ENCODE results near the gene ANGPTL8.

ANGPTL8 gene

GRCh38 chr19:11203194-11204075, 36.0 kb upstream of the ANGPTL8 start:
- no peak for DNase-seq (ENCODE audit: extremely low read depth in 1 of 2, low read depth in 1 of 2)

DNA sequence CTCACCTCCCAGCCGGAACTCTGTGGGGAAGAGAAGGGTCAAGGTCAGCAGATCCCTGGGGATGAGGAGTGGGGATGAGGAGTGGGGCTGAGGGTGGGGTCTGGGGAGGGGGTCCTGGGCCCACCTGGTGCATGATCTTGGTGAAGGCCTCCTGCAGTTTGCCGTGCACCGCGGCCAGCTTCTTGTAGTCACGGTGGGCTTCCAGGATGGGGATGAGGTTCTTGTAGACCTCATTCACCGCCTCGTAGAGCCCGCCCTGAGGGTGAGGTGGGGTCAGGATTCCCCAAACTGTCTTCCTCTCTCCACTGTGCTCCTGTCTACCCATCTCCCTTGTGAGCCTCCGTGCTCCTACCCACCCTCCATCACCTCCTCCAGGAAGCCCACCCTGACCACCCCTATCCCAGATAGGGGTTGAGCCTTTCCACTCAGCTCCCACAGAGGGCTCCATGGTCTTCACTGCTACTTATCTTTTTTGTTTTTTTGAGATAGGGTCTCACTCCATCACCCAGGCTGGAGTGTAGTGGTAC, 35.3 kb upstream of the ANGPTL8 start:
- no peak for DNase-seq (ENCODE audit: extremely low read depth in 1 of 2, low read depth in 1 of 2)

DNA sequence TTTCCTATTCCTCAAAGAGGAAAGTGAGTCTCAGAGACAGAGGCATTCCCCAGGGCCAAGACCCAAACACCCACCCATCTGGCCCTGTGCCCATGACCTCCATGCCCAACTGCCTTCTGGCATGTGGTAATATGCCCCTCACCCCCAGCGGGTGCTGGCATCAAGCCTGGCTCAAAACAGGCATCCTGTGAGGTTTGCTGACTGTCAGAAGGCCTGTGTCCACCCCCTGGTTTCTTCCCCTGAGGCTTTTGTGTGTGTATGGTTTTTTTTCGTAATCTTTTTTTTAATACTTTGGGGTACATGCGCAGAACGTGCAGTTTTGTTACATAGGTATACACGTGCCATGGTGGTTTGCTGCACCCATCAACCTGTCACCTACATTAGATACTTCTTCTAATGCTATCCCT, 34.5 kb upstream of the ANGPTL8 start:
- no peak for DNase-seq (ENCODE audit: extremely low read depth in 1 of 2, low read depth in 1 of 2)

- DNase-seq (ENCODE audit: extremely low read depth in 1 of 2, low read depth in 1 of 2), result no peak
Measured at GRCh38 chr19:11205939-11206570, 33.4 kb upstream of the ANGPTL8 start.

GRCh38 chr19:11208561-11209471, 30.6 kb upstream of the ANGPTL8 start:
- DNase-seq (ENCODE audit: extremely low read depth in 1 of 2, low read depth in 1 of 2), result no peak

- DNase-seq (ENCODE audit: extremely low read depth in 1 of 2, low read depth in 1 of 2), result no peak
Measured at GRCh38 chr19:11209839-11210655, 29.4 kb upstream of the ANGPTL8 start.

DNA sequence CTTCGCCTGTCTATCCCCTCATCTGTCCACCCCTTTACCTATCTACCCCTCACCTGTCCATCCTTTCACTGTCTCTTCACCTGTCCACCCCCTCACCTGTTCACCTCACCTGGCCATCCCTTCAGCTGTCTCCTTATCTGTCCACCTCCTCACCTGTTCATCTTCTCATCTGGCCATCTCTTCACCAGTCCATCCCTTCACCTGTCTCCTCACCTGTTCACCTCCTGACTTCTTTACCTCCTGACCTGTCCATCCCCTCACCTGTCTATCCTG, 28.8 kb upstream of the ANGPTL8 start:
- DNase-seq (ENCODE audit: extremely low read depth in 1 of 2, low read depth in 1 of 2), result no peak

GRCh38 chr19:11214387-11214786, 25.0 kb upstream of the ANGPTL8 start:
- DNase-seq (ENCODE audit: extremely low read depth in 1 of 2, low read depth in 1 of 2), result no peak

DNA sequence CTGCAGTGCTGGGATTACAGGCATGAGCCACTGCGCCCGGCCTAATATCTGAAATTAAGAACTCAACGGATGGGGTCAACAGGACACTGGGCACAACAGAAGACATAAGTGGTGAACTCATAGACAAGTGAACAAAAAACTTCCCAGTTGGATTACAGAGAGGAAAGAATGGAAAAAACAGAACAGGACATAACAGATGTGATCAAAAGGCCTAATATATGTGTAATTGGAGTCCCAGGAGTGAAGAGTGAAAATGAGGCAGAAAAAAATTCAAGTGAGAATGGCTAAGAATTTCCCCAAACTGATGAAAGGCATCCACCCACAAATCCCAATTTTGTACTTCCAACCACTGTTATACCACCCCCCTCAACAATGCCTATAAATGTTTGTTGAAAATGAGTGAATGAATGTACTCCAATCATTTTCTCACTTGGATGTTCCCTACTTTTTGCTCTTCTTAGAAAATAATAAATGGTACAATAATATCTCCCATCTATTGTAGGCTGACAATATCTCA, 18.3 kb upstream of the ANGPTL8 start:
- DNase-seq (ENCODE audit: extremely low read depth in 1 of 2, low read depth in 1 of 2), result no peak

DNA sequence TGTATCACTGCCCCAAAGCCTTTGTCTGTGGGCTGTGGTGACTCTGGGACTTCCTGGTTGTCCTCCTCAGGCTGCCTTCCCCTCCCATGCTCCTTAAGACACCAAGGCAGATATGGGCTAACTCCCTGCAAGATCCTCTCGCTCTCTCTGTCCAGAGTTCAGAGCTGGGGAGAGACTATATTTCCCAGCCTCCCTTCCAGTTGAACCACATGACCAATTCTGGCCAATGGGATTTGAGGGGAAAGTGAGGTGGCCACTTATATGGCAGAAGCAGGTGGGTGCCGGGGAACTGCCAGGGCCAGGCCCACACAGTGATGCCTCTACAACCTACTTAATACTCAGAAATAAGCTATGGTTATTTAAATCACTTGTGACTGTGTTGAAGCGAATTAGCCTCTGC, 16.2 kb upstream of the ANGPTL8 start:
- DNase-seq (ENCODE audit: extremely low read depth in 1 of 2, low read depth in 1 of 2), result no peak

DNA sequence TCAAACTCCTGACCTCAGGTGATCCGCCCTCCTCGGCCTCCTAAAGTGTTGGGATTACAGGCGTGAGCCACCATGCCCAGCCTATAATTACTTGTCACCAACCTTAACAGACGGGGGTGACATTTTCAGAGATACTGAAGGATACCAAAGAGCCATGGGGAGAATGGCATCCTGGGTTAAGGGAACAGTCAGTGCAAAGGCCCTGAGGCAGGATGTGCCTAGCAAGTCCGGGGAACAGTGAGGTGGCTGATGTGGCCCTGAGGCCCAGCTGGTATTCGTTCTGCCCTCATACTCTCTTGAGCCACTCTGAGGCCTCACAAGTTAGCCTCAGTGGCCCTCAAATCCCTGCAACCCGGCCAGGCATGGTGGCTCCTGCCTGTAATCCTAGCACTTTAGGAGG, 15.0 kb upstream of the ANGPTL8 start:
- DNase-seq (ENCODE audit: extremely low read depth in 1 of 2, low read depth in 1 of 2), result no peak

DNA sequence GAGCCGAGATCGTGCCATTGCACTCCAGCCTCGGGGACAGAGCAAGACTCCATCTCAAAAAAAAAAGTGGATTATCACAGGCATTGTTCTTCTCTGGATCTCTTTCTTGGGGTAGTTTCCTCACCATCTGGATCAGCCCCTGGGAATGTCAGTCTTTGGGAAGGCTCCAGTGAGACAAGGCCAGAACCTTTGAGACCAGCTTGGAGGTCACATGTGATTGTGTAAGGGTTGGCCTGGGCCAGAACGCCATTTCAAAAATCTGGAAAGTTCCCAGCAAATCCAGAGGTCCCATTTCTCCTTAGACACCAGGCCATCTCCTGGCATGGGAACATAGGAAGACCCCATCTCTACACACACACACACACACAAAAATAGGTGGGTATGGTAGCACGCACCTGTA, 14.2 kb upstream of the ANGPTL8 start:
- no peak for DNase-seq (ENCODE audit: extremely low read depth in 1 of 2, low read depth in 1 of 2)

GRCh38 chr19:11225815-11226214, 13.6 kb upstream of the ANGPTL8 start:
- DNase-seq (ENCODE audit: extremely low read depth in 1 of 2, low read depth in 1 of 2), result no peak

DNA sequence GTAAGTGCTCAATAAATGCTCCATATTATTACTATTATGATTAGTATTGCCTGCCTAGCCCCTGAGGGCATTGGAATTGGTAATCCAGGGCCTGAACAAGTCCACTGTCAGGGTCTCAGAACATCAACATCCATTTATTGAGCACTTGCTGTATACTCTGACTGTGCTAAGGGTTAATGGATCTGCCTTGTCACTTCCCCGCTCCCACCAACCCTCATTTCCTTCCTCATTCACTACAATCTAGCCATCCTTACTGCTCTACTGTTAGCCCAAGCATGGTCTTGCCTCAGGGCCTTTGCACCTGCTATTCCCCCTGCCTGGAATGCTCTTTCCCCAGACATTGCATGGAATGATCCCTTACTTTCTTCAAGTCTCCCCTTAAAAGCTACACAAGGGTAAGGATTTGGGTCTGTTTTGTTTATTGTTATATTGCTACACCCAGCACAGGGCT, 12.7 kb upstream of the ANGPTL8 start:
- no peak for DNase-seq (ENCODE audit: extremely low read depth in 1 of 2, low read depth in 1 of 2)

- DNase-seq (ENCODE audit: extremely low read depth in 1 of 2, low read depth in 1 of 2), result no peak
Measured at GRCh38 chr19:11227195-11227886, 12.1 kb upstream of the ANGPTL8 start.

- no peak for DNase-seq (ENCODE audit: extremely low read depth in 1 of 2, low read depth in 1 of 2)
Measured at GRCh38 chr19:11230621-11231386, 8.6 kb upstream of the ANGPTL8 start.

DNA sequence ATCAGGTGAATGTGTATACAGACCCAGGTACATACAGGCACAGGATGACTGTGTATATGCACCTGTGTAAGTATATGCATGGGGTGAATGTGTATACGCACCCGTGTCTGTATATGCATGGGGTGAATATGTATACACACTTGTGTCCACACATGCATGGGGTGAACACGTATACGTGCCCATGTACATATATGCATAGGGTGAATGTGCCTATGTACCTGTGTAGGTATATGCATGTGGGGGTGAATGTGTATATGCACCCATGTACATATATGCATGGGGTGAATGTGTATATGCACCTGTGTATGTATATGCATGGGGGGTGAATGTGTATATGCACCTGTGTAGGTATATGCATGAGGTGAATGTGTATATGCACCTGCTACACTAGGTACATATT, 6.9 kb upstream of the ANGPTL8 start:
- DNase-seq (ENCODE audit: extremely low read depth in 1 of 2, low read depth in 1 of 2), result no peak

DNA sequence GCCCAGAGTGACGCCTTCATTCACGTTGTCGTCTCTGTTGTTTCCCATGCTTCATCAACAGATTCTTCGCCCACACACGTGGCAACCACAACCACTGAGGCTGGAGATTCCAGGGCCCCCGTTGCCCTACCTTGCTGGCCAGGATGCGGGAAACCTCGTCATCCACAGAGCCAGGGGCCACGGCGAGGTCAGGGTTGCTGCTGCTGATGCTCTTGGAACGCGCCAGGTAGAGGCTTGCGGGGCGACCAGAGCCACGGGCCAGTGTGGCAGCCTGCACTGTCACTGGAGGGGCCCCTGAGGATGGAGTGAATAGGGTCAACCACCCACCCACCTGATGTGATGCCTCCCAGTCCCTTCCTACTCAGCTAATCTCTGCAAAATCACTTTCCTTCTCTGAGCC, 6.3 kb upstream of the ANGPTL8 start:
- DNase-seq (ENCODE audit: extremely low read depth in 1 of 2, low read depth in 1 of 2), result no peak

GRCh38 chr19:11234486-11235075, 4.8 kb upstream of the ANGPTL8 start:
- no peak for DNase-seq (ENCODE audit: extremely low read depth in 1 of 2, low read depth in 1 of 2)
